ENCODE results near the gene AP2A1. TPM values are rescaled to one million over a fixed set of nuclear protein-coding genes. Genes with fewer than 3 reads are reported as not detected.

AP2A1 gene
- total RNA-seq, 1 donor from 2014 or later = 168 TPM

GRCh38 chr19:49854378-49855263 is 87.8 kb downstream of the AP2A1 start:
- no peak overlapping the region for H3K4me3 Mint-ChIP-seq (ENCODE audit: unreplicated experiment)
- peaks cover 34% of the 10 kb centered on the region for H3K4me1 ChIP-seq (ENCODE audit: insufficient read depth, low read length)
- no peak overlapping the region for H3K27ac ChIP-seq (ENCODE audit: low read depth, low read length)
- DNase-seq (ENCODE audit: low read depth) (no peak), FAIRE-seq (no peak)
- H3K36me3 Mint-ChIP-seq (ENCODE audit: low read depth, unreplicated experiment) = peaks cover 12% of the 10 kb centered on the region
- no peaks in the 10 kb centered on the region for H3K27me3 Mint-ChIP-seq (ENCODE audit: low read depth, unreplicated experiment)
- H3K27ac Mint-ChIP-seq (ENCODE audit: unreplicated experiment) = no peak overlapping the region
- H3K4me3 ChIP-seq (ENCODE audit: insufficient read depth, low read depth, low read length) = no peak overlapping the region
- H3K36me3 ChIP-seq (ENCODE audit: insufficient read depth, low read length) = no peaks in the 10 kb centered on the region
- peaks cover 53% of the 10 kb centered on the region for H3K79me2 ChIP-seq (ENCODE audit: insufficient read depth, low read length)
- H3K9me3 ChIP-seq (ENCODE audit: insufficient read depth, low read depth, low read length) = no peaks in the 10 kb centered on the region
- peaks cover 2% of the 10 kb centered on the region for H3K9me3 Mint-ChIP-seq (ENCODE audit: unreplicated experiment)
- H3K4me2 ChIP-seq (ENCODE audit: low read length) = no peak overlapping the region
- no peak overlapping the region for H3K9ac ChIP-seq (ENCODE audit: low read length)
- H2AFZ ChIP-seq (ENCODE audit: low read depth, low read length) = no peak overlapping the region
- H3K27me3 ChIP-seq (ENCODE audit: insufficient read depth, low read length) = no peaks in the 10 kb centered on the region
- TF ChIP-seq EZH2 (IDR thresholded peaks at IDR 0.05; ENCODE audit: insufficient read depth, low read length) (no peak), CTCF (IDR thresholded peaks at IDR 0.05; ENCODE audit: insufficient read depth, low read depth, low read length) (no peak)
- H4K20me1 ChIP-seq (ENCODE audit: insufficient read depth, low read length) = peaks cover 76% of the 10 kb centered on the region
- H3K4me1 Mint-ChIP-seq (ENCODE audit: low read depth, unreplicated experiment) = peaks cover 21% of the 10 kb centered on the region

- Mint-ChIP-seq H3K27me3 (ENCODE audit: low read depth, unreplicated experiment) (no peaks in the 10 kb centered on the region), H3K27ac (ENCODE audit: unreplicated experiment) (peak overlapping the region; percentile 87), H3K9me3 (ENCODE audit: unreplicated experiment) (peaks cover 2% of the 10 kb centered on the region), H3K4me1 (ENCODE audit: low read depth, unreplicated experiment) (peaks cover 19% of the 10 kb centered on the region), H3K4me3 (ENCODE audit: unreplicated experiment) (no peak overlapping the region), H3K36me3 (ENCODE audit: low read depth, unreplicated experiment) (peaks cover 5% of the 10 kb centered on the region)
- Histone ChIP-seq H3K27ac (ENCODE audit: low read depth, low read length) (no peak overlapping the region), H3K27me3 (ENCODE audit: insufficient read depth, low read length) (no peaks in the 10 kb centered on the region), H3K4me2 (ENCODE audit: low read length) (no peak overlapping the region), H3K9me3 (ENCODE audit: insufficient read depth, low read depth, low read length) (no peaks in the 10 kb centered on the region), H3K4me3 (ENCODE audit: insufficient read depth, low read depth, low read length) (no peak overlapping the region), H3K79me2 (ENCODE audit: insufficient read depth, low read length) (peaks cover 48% of the 10 kb centered on the region), H3K36me3 (ENCODE audit: insufficient read depth, low read length) (no peaks in the 10 kb centered on the region), H3K4me1 (ENCODE audit: insufficient read depth, low read length) (peaks cover 41% of the 10 kb centered on the region), H3K9ac (ENCODE audit: low read length) (no peak overlapping the region), H4K20me1 (ENCODE audit: insufficient read depth, low read length) (peaks cover 80% of the 10 kb centered on the region), H2AFZ (ENCODE audit: low read depth, low read length) (no peak overlapping the region)
- FAIRE-seq (no peak), DNase-seq (ENCODE audit: low read depth) (no peak)
- TF ChIP-seq CTCF (IDR thresholded peaks at IDR 0.05; ENCODE audit: insufficient read depth, low read depth, low read length) (no peak), EZH2 (IDR thresholded peaks at IDR 0.05; ENCODE audit: insufficient read depth, low read length) (no peak)
These were observed 88.5 kb downstream of the AP2A1 start for GRCh38 chr19:49855277-49855675.

All from astrocyte (in vitro differentiated cells and primary cell).